HG02970 (cell line): Measurements from ENCODE around the gene PPIF.

Experiments
- ATAC-seq: cut with Tn5 transposase; IDR thresholded peaks from one replicate; pipeline ENCODE4 v1.9.1; 2021; ENCODE audit warnings: mild to moderate bottlenecking, moderate library complexity, moderate number of reproducible peaks; ENCODE audit not compliant: unreplicated experiment, low FRiP score

PPIF gene

GRCh38 chr10:79346388-79347225 lies 662 bp upstream of the PPIF start:
- ATAC-seq = no peak

- peak; percentile 37 for ATAC-seq
Measured at GRCh38 chr10:79347894-79348639, 798 bp downstream of the PPIF start.

- ATAC-seq = no peak
Measured at GRCh38 chr10:79348640-79348988, 1.3 kb downstream of the PPIF start.

- no peak for ATAC-seq
Measured at GRCh38 chr10:79349072-79349491, 1.8 kb downstream of the PPIF start.

- ATAC-seq = no peak
Measured at GRCh38 chr10:79349766-79350406, 2.6 kb downstream of the PPIF start.

- no peak for ATAC-seq
Measured at GRCh38 chr10:79350407-79351154, 3.3 kb downstream of the PPIF start.

GRCh38 chr10:79351332-79351731 lies 4.1 kb downstream of the PPIF start:
- ATAC-seq = no peak

GRCh38 chr10:79352035-79352877 lies 5.0 kb downstream of the PPIF start:
- ATAC-seq = no peak

GRCh38 chr10:79353000-79353406 lies 5.7 kb downstream of the PPIF start:
- no peak for ATAC-seq

GRCh38 chr10:79353726-79354125 lies 6.5 kb downstream of the PPIF start:
- ATAC-seq = no peak

GRCh38 chr10:79354141-79354540 lies 6.9 kb downstream of the PPIF start:
- no peak for ATAC-seq

GRCh38 chr10:79354615-79355014 lies 7.3 kb downstream of the PPIF start:
- no peak for ATAC-seq

GRCh38 chr10:79355420-79356017 lies 8.2 kb downstream of the PPIF start:
- no peak for ATAC-seq

- no peak for ATAC-seq
Measured at GRCh38 chr10:79356104-79356503, 8.8 kb downstream of the PPIF start.

- ATAC-seq = no peak
Measured at GRCh38 chr10:79357180-79357579, 9.9 kb downstream of the PPIF start.

- no peak for ATAC-seq
Measured at GRCh38 chr10:79358811-79359210, 11.5 kb downstream of the PPIF start.

- ATAC-seq = no peak
Measured at GRCh38 chr10:79359816-79360498, 12.7 kb downstream of the PPIF start.

GRCh38 chr10:79360499-79361342 lies 13.5 kb downstream of the PPIF start:
- ATAC-seq = no peak
